Heart left ventricle (tissue), 13 donors: ENCODE results near the gene CLDN7.

Source experiments
- CTCF ChIP-seq, 12 donors: fragments of 200-600 bp; sonication (generic) in 4 of 12; IDR thresholded peaks; one replicate each; pipeline versions ENCODE4 v1.5.0 to v1.8.0; 2018 to 2022; ENCODE audit warnings: antibody characterized with exemption in 12 of 12, mild to moderate bottlenecking in 5 of 12
- POLR2A ChIP-seq, 2 donors: fragments of 450-650 bp; IDR thresholded peaks; one replicate each; pipeline ENCODE4 v1.6.1; 2017; ENCODE audit warnings: antibody characterized with exemption in 2 of 2, mild to moderate bottlenecking in 2 of 2, moderate library complexity in 2 of 2
- donor health status: ischemic (EF 13 %, LVEDD 7.1; RV severe dilation, severe dysfunction).
- donor health status: DM: no; HTN: yes; CAD: no.
- donor health status: DM: no; HTN: no; CAD: no.
- donor health status: ischemic (EF 25% LVEDD 6.9; RV normal size, moderate dysfunction).
- donor health status: ischemic (EF 25% LVEDD 5.7; RV mildly dilated, moderate dysfunction).
- donor health status: ischemic (EF 35%, LVEDD 5.7; RV mildly dilated, moderate dysfunction).
- donor health status: nonischemic (EF 11% LVEDD 7.7; RV severe dilation, severe dysfunction).
- donor health status: DM: yes; HTN: yes; CAD: no.
- donor health status: PGD.
- donor health status: ischemic (EF 29% LVEDD 5.4; RV normal size, mild dysfunction).
- donor health status: nonischemic (EF 23%, LVEDD 6.1; RV moderate dilation, normal function).

- TF ChIP-seq CTCF (IDR thresholded peaks at IDR 0.05) (no peak), POLR2A (IDR thresholded peaks at IDR 0.05) (no peak)
Observed at GRCh38 chr17:7222093-7222971, 39.9 kb downstream of the CLDN7 start.
